Activated CD4-positive, alpha-beta T cell treated with anti-CD3 and anti-CD28 coated beads, Interleukin-2, Interleukin-6, amounts not matched to agents 100 ng/mL and 50 ng/mL, durations not matched to agents 16 hours and 8 hours (primary cell): ENCODE measurements around the gene SHISA9.
"Not testable (repeated sequence)": the region's sequence is repeated elsewhere in the genome, so short reads cannot be mapped to it uniquely, and the experiment has no call there.

Source experiments
- DNase-seq: peaks from one replicate; pipeline ENCODE4 v3.0.0-alpha.2; 2020

The SHISA9 gene

DNA sequence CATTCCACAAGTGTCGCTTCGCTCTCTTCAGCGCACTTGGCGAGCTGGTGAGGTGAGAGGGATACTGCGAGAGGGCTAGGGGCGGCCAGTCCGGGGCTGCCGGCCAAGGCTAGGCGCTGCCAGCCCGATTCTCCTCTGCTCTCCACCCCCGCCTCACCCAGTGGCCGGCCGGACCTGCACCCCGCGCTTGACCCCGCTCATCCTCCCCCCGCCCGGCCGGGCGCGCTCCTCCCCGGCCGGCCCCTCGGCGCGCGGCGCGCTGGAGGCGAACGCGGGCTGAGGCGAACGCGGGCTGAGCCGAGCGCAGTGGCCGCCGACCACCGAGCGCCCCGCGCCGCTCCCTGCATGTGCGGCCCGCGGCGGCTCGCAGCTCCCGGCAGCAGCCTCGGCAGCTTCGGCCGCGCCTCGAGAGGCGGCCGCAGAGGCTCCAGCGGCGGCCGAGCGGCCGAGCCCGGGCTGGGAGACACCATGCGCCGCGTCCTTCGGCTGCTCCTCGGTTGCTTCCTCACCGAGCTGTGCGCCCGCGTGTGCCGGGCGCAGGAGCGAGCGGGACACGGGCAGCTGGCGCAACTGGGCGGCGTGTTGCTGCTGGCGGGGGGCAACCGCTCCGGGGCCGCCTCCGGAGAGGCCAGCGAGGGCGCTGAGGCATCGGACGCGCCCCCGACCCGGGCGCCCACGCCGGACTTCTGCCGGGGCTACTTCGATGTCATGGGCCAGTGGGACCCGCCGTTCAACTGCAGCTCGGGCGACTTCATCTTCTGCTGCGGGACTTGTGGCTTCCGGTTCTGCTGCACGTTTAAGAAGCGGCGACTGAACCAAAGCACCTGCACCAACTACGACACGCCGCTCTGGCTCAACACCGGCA lies at the start of gene SHISA9:
SHISA9 (plus strand) TSS at position 2 of the 865 bp plus-strand sequence.
- DNase-seq, result peak; percentile 8

GRCh38 chr16:12853972-12854371 lies 47.4 kb upstream of the SHISA9 start:
- DNase-seq, result no peak

DNA sequence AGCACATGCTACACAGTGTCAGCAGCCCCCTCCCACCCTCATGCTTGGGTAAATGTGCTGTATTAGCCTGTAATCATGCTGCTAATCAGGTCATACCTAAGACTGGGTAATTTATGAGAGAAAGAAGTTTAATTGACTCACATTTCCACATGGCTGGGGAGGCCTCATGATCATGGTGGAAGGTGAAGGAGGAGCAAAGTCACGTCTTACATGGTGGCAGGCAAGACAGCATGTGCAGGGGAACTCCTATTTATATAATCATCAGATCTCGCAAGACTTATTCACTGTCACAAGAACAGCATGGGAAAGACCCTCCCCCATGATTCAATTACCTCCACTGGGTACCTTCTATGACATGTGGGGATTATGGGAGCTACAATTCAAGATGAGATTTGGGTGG lies 44.0 kb upstream of the SHISA9 start:
- DNase-seq, result not testable (repeated sequence)

GRCh38 chr16:12862327-12862726 lies 39.1 kb upstream of the SHISA9 start:
- DNase-seq, result no peak

GRCh38 chr16:12862941-12863340 lies 38.5 kb upstream of the SHISA9 start:
- no peak for DNase-seq

GRCh38 chr16:12866981-12867551 lies 34.3 kb upstream of the SHISA9 start:
- no peak for DNase-seq

- DNase-seq, result no peak
Observed at GRCh38 chr16:12868169-12868568, 33.2 kb upstream of the SHISA9 start.

DNA sequence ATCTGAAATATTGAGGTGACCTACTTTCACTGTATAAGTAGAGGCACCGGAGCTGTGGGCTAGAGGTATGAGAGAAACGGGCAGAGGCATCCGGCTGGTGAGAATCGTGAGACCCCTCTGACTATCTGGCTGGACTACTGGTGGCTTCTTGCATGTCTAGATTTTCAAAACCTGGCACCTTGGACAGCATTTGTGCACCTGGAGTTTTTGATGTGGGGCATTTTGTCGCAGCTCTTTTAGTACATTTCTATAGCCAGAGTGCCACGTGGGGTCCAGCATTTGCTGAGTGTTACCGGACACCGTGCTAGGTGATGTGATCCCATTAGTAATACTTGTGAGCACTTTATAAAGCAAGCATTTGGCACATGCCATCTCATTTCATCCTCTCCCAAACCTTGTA lies 32.6 kb upstream of the SHISA9 start:
- no peak for DNase-seq

- no peak for DNase-seq
Observed at GRCh38 chr16:12869698-12870427, 31.5 kb upstream of the SHISA9 start.

GRCh38 chr16:12871784-12872183 lies 29.6 kb upstream of the SHISA9 start:
- no peak for DNase-seq

DNA sequence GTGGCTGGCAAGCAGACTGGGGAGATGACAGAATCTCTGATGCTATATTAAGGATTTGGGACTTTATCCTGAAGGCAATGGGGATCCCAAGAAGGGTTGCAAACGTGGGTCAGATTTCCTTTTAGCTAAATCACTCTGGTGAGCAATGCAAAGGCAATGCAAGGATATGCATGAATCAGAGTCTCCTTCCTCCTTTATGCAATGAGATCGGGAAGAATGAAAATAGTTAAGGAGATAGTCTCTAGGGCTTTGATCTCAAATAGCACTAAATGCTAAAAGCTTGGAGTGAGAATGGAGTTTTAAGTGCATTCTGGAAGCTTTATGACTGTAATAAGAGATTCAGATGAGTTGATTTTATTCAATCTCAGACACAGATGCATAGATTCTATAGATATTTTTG lies 27.2 kb upstream of the SHISA9 start:
- DNase-seq, result no peak

DNA sequence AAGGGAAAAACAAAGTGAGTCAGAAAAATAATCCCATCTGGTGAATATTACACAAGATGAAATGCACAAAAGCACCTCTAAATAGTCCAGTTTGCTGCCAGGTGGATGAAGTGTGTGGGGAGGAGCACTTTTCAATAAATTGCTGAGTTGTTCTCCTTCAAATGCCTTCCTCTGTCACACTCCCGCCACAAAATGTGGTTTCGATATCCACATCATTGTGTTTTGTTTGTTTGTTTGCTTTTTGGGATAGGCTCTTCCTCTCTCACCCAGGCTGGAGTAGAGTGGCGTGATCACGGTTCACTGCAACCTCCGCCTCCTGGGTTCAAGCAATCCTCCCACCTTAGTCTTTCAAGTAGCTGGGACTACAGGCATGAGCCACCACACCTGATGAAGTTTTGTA lies 24.6 kb upstream of the SHISA9 start:
- DNase-seq, result no peak

- DNase-seq, result no peak
Observed at GRCh38 chr16:12878973-12879372, 22.4 kb upstream of the SHISA9 start.

DNA sequence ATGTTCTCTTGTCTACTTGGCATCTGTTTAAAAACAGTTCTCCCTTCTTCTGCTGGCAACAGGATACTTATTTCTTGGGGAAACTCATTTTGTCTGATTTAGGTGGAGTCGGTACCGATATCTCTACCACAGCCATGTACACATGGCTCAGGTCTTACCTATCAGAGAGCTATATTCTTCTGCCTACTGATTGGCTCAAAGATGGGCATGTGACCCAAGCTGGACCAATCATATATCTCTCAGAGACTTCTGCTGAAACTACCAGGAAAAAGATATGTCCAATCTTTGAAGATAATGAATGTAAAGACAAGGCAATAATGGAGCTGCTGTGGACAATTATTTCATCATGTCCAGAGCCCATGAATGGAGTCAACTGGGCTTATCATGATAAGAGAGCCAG lies 21.6 kb upstream of the SHISA9 start:
- DNase-seq, result no peak

DNA sequence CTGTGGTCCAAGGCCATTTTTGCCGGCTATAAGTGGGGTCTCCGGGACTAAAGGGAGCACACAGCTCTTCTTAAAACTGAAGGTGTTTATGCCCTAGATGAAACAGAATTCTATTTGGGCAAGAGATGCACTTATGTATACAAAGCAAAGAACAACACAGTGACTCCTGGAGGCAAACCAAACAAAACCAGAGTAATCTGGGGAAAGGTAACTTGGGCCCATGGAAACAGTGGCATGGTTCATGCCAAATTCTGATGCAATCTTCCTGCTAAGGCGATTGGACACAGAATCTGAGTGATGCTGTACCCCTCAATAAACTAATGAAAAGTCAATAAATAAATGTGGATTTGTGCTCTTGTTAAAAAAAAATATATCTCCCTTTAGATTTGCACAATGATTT lies 20.2 kb upstream of the SHISA9 start:
- DNase-seq, result no peak

DNA sequence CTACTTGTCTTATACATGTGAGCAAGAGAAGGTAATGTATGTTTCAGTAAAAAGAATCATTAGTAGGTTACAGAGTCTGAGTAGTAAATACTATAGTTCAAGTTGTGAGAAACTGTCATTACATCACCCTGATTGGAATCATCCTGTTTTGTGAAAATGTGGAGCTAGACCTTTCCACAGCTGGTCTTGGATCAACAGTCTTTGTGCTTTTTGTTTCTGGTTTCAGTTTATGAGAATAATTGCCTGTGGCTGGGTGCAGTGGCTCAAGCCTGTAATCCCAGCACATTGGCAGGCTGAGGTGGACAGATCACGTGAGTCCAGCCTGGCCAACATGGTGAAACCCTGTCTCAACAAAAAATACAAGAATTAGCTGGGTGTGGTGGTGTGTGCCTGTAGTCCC lies 19.7 kb upstream of the SHISA9 start:
- DNase-seq, result no peak

DNA sequence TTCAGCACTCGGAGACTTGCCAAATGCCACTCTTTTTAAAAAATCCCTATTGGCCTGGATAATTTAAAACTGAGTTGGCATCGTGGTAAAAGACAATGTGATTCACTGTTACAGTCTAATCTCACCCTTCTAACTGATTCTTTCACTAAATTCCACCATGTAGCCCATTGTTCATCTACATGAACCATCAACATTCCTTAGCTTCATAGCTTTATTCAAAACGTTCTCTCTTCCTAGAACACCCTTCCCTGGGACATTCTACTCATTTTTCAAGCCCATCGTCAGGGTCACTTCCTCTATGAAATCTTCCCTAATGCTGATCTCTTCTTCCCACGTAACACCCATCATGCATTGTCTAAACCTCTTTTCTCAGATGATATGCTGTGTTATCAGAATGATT lies 15.7 kb upstream of the SHISA9 start:
- DNase-seq, result no peak

- DNase-seq, result no peak
Observed at GRCh38 chr16:12891836-12892235, 9.6 kb upstream of the SHISA9 start.

DNA sequence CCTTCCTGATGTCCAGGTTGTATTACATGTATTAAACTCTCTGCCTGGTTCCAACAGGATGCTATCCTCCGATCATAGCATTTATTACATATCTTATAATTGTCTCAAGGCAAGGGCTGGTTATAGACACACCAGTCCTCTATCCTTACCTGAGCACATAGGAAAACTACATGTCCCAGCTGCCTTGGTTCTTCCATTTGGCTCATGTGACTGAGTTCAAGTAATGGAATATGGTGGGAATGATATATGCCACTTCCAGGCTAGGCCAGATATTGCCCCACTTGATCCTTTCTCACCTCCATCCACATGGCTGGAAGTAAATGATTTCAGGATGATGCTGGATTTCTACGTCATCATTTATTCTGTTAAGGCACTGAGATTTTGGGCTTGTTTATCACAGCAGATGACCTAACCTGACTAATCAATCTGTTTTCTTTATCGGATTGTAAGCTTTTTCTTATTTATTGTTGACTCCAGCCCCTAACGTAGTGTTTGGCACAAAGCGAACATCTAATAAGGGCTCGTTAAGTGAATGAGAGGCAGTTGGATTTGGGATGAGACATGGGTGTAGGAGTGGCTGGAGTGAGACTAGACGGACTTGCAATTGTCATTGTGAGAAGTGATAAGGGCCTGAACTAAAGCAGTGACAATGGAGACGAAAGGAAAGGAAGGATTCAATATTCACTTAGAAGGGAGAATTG lies 8.2 kb upstream of the SHISA9 start:
- DNase-seq, result no peak

DNA sequence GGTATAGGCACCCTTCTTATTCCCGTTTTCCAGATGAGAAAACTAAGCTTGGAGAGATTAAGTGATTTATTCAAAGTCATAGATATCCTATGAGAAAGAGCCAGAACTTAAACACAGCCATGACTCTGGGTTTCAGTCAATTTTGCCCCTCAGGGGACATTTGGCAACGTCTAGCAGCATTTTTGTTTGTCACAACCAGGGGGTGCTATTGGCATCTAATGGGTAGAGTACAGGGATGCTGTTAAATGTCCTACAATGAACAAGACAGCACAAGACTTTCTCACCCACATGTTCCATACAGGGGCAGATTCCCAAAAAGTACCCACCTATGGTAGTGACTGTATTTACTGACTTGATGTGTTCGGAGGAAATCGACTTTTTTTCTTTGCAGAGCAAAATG lies 4.8 kb upstream of the SHISA9 start:
- peak; percentile 39 for DNase-seq

GRCh38 chr16:12898551-12898950 lies 2.8 kb upstream of the SHISA9 start:
- DNase-seq, result no peak

- no peak for DNase-seq
Observed at GRCh38 chr16:12899529-12900143, 1.8 kb upstream of the SHISA9 start.

DNA sequence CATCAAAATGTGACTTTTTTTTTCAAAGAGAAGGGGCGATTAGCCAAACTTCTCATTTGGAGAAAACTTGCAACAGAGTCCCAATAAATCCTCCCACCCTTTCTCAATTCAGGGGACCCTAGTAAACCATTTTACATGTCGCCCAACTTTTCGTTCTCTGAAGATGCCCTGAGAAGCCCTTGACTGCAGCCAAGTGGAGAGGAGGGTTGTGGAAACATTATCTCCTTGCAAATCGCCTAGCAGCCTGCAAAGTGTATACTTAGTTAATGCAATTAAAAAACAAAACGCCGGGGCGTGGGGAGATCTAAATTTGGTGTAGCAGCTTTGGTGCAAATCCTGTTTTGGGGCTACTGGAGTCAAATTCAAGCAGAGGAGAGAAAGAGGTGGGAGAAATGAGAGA lies 1.2 kb upstream of the SHISA9 start:
- DNase-seq, result no peak
